GM19452 (cell line): ENCODE data around the gene LMAN1.

Source experiments
- ATAC-seq: cut with Tn5 transposase; IDR thresholded peaks from one replicate; pipeline ENCODE4 v1.9.1; 2021; ENCODE audit not compliant: unreplicated experiment

LMAN1 gene

GRCh38 chr18:59305295-59305694, 53.8 kb downstream of the LMAN1 start:
- ATAC-seq, result no peak

GRCh38 chr18:59303656-59304195, 55.3 kb downstream of the LMAN1 start:
- no peak for ATAC-seq

GRCh38 chr18:59303006-59303405, 56.1 kb downstream of the LMAN1 start:
- ATAC-seq, result no peak

GRCh38 chr18:59301929-59302328, 57.1 kb downstream of the LMAN1 start:
- no peak for ATAC-seq

- no peak for ATAC-seq
These were observed 58.3 kb downstream of the LMAN1 start for GRCh38 chr18:59300676-59301285.

- no peak for ATAC-seq
These were observed 60.2 kb downstream of the LMAN1 start for GRCh38 chr18:59298871-59299270.

GRCh38 chr18:59293317-59293716, 65.7 kb downstream of the LMAN1 start:
- ATAC-seq, result no peak

GRCh38 chr18:59286341-59286740, 72.7 kb downstream of the LMAN1 start:
- ATAC-seq, result no peak

- ATAC-seq, result no peak
These were observed 76.7 kb downstream of the LMAN1 start for GRCh38 chr18:59282341-59282740.

- ATAC-seq, result no peak
These were observed 79.3 kb downstream of the LMAN1 start for GRCh38 chr18:59279722-59280121.

GRCh38 chr18:59279193-59279592, 79.9 kb downstream of the LMAN1 start:
- ATAC-seq, result no peak

GRCh38 chr18:59278793-59279192, 80.3 kb downstream of the LMAN1 start:
- no peak for ATAC-seq
